ENCODE measurements around the gene FAM72B. TPM values are rescaled to one million over a fixed set of nuclear protein-coding genes. Genes with fewer than 3 reads are reported as not detected.
"Not testable (repeated sequence)": the region's sequence is repeated elsewhere in the genome, so short reads cannot be mapped to it uniquely, and the experiment has no call there.

The FAM72B gene
- total and polyA plus RNA-seq, 3 experiments from 2014 or later: 0.15 to 15.2 (median 12.3) TPM

DNA sequence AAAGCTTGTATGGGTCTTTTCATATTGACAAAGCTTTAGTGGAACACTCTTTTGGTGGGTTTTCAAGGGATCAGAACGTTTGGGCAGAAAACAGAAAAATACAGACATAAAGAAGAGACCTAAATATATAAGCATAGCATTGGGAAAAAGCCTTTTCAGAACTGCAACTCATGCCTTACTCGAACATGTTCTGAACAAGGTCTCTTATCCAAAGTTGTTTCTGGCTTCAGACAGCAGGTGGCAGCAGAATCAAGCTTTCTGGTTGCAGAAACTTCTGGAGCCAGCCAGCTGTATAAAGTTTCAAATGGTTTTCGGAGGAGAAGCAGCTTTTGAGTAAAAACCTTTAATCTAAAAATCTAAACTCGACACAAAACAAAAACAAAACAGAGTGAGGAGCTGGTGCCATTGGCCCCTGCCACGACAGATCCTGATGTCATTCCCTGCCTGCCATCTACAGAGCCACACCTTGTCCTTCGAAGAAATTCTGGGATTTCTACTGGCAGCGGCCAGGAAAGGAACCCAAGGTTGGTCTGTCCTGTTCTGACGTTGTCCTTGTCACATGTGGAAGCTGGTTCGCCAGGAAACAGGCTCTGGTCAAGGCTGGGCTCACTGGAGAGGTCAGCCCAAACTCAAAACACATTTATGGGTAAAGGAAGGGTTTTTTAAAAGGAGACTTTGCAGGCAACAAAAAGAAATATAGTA, 35.5 kb downstream of the FAM72B start:
- H3K27ac ChIP-seq (ENCODE audit: low read depth, low read length); H3K9me3 Mint-ChIP-seq; DNase-seq; H3K27me3 Mint-ChIP-seq; H3K4me1 Mint-ChIP-seq; H3K27me3 ChIP-seq (ENCODE audit: insufficient read depth, low read length, poor library complexity, severe bottlenecking); POLR2A ChIA-PET; H3K4me3 ChIP-seq (ENCODE audit: low read length); CTCF ChIA-PET; H3K9me3 ChIP-seq (ENCODE audit: low read length); H3K36me3 Mint-ChIP-seq; H3K4me1 ChIP-seq (ENCODE audit: insufficient read depth, low read length); H3K36me3 ChIP-seq (ENCODE audit: insufficient read depth, low read length); H3K27ac Mint-ChIP-seq; H3K4me3 Mint-ChIP-seq: not testable (repeated sequence)

DNA sequence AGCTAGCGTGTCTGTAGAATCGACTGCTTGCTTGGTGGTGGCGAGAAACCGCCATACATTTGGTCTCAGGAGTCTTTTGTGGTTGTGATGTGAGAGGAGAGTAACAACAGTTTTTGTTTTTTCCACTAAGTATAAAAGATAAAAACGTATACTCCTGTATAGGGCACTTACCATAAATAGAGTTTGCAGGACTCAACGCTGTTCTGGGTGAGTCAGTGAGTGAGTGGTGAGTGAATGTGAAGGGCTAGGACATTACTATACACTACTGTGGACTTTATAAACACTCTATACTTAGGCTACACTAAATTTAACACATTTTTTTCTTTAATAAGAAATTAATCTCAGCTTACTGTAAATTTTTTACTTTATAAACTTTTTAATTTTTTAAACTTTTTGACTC, 43.7 kb downstream of the FAM72B start:
- H3K36me3 Mint-ChIP-seq; POLR2A ChIA-PET; H3K4me3 ChIP-seq (ENCODE audit: low read length): not testable (repeated sequence)

DNA sequence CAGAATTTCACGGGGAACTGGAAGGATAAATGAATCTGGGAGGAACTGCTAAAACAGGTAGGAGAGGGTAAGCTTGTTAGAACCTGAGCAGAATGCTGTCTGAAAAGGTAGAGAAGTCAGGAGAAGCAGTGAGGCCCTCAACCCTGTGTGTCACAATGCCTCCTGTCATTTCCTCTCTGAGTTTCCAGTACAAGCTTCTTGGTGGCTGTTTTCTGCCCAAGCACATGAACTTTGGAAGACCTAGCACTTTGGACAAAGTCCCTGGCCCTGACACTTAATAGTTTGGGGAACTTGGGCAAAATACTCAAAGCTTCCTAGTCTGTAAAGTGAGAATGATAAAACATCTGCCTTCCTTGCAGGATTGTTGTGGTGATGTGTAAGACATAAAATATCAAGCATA, 52.6 kb downstream of the FAM72B start:
- CTCF ChIA-PET, POLR2A ChIA-PET, H3K36me3 Mint-ChIP-seq: not testable (repeated sequence)

More for the DNA sequence above, 43.7 kb downstream of the FAM72B start:
- H3K36me3 ChIP-seq (ENCODE audit: insufficient read depth, low read length); DNase-seq; H3K4me3 Mint-ChIP-seq; CTCF ChIA-PET; H3K4me1 ChIP-seq (ENCODE audit: insufficient read depth, low read length); H3K27ac Mint-ChIP-seq; H3K27me3 Mint-ChIP-seq; H3K9me3 ChIP-seq (ENCODE audit: low read length); H3K27ac ChIP-seq (ENCODE audit: low read depth, low read length); H3K4me1 Mint-ChIP-seq; H3K9me3 Mint-ChIP-seq; H3K27me3 ChIP-seq (ENCODE audit: insufficient read depth, low read length, poor library complexity, severe bottlenecking): not testable (repeated sequence)

DNA sequence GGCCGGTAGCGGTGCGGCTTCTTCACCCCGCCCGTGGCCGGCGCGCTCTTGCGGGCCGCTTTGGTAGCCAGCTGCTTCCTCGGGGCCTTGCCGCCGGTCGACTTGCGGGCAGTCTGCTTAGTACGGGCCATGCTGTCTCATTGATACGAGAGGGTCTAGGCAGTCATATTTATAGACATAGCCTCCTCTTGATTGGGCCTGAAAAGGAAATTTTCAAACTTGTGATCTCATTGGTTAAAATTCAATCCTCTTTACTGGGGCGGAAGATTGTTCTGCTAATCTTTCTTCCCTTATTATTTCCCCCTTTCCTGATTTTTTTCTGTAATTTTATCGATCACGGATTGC, 65.7 kb downstream of the FAM72B start:
- DNase-seq; H3K4me1 ChIP-seq (ENCODE audit: insufficient read depth, low read length); H3K36me3 ChIP-seq (ENCODE audit: insufficient read depth, low read length); H3K9me3 ChIP-seq (ENCODE audit: low read length); POLR2A ChIA-PET; CTCF ChIA-PET; H3K27me3 Mint-ChIP-seq; H3K9me3 Mint-ChIP-seq; H3K27ac Mint-ChIP-seq; H3K27ac ChIP-seq (ENCODE audit: low read depth, low read length); H3K4me1 Mint-ChIP-seq; H3K4me3 ChIP-seq (ENCODE audit: low read length); H3K27me3 ChIP-seq (ENCODE audit: insufficient read depth, low read length, poor library complexity, severe bottlenecking); H3K36me3 Mint-ChIP-seq: not testable (repeated sequence)
- H3K4me3 Mint-ChIP-seq: peak overlapping the region in 2 of 7 donors; percentile 34 to 36

More for the DNA sequence above, 52.6 kb downstream of the FAM72B start:
- H3K4me3 Mint-ChIP-seq; H3K4me3 ChIP-seq (ENCODE audit: low read length); H3K9me3 ChIP-seq (ENCODE audit: low read length); H3K36me3 ChIP-seq (ENCODE audit: insufficient read depth, low read length); H3K27me3 ChIP-seq (ENCODE audit: insufficient read depth, low read length, poor library complexity, severe bottlenecking); DNase-seq; H3K9me3 Mint-ChIP-seq; H3K27ac ChIP-seq (ENCODE audit: low read depth, low read length); H3K27ac Mint-ChIP-seq; H3K27me3 Mint-ChIP-seq; H3K4me1 ChIP-seq (ENCODE audit: insufficient read depth, low read length); H3K4me1 Mint-ChIP-seq: not testable (repeated sequence)

Other genes starting within 250 kb of the FAM72B start
- 10 to 100 TPM; 17.1 to 18.1 TPM for gene SRGAP2C, start 635 bp upstream of the FAM72B start, total RNA-seq
- 2.5 TPM for gene SRGAP2C, start 635 bp upstream of the FAM72B start, polyA plus RNA-seq